ENCODE data around the gene RABGEF1.

GRCh38 chr7:66859339-66859738 is 118.8 kb downstream of the RABGEF1 start:
- TF ChIP-seq POLR2A (IDR thresholded peaks at IDR 0.05; ENCODE audit: low read depth, low read length) (no peak), TAF1 (IDR thresholded peaks at IDR 0.05; ENCODE audit: low read depth, low read length) (no peak), SPI1 (IDR thresholded peaks at IDR 0.05; ENCODE audit: low read depth, low read length) (no peak), POLR2AphosphoS5 (IDR thresholded peaks at IDR 0.05; ENCODE audit: low read depth, low read length) (no peak), PAX5 (IDR thresholded peaks at IDR 0.05; ENCODE audit: insufficient read depth, low read length, severe bottlenecking) (no peak), POU2F2 (IDR thresholded peaks at IDR 0.05; ENCODE audit: low read depth, low read length) (no peak)

Data from GM12891 (cell line).